OCI-LY3 (cell line): ENCODE results near the gene DKK3.

Source experiments
- EZH2phosphoT487 ChIP-seq: fragments of 200-600 bp; shearing (Covaris generic); IDR thresholded peaks from 2 replicates; pipeline ENCODE4 v1.6.1; 2018; ENCODE audit warnings: antibody characterized with exemption, mixed run types, low read depth
- TF ChIP-seq, protein P1 (sequence below): fragments of 200-600, 300-600 bp; sonication (generic); IDR thresholded peaks from 2 replicates; pipeline ENCODE4 v1.5.1; 2014; ENCODE audit warnings: antibody characterized with exemption, low read length, low read depth

DNA sequence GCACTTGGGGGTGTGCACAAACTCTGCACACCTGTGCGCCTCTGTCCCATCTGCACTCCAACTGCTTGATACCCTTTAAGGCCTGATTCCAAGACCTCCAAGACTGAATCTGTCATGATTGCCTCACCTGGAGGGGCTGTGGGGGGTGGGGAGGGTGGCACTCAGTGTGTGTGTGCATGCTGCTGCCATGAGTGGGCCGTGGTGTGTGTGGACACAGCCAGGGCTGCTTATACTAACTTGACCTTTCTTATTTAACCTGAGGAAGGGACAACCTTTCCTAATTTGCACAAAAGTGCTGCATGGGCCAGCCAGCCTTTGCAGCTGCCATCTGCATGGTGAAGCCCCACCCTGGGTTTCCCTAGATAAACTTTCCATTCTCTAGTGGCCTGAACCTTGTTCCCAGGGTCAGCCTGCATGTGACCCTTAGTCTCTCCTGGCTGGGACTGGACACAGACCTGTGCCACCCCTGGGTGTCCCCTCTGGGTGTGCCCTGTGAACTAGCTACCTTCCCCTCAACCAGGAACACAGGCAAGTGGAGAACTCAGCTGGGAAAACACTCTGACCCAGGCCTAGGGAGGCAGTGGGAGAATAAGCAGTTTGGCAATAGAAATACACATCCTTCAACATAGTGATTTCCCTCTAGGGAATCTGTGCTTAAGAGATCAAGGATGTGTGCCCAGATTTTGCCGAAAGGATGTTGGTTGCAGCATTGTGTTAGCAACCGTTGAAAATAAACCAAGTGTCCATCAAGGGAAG is 45.4 kb upstream of the DKK3 start:
- TF ChIP-seq, protein P1, sequence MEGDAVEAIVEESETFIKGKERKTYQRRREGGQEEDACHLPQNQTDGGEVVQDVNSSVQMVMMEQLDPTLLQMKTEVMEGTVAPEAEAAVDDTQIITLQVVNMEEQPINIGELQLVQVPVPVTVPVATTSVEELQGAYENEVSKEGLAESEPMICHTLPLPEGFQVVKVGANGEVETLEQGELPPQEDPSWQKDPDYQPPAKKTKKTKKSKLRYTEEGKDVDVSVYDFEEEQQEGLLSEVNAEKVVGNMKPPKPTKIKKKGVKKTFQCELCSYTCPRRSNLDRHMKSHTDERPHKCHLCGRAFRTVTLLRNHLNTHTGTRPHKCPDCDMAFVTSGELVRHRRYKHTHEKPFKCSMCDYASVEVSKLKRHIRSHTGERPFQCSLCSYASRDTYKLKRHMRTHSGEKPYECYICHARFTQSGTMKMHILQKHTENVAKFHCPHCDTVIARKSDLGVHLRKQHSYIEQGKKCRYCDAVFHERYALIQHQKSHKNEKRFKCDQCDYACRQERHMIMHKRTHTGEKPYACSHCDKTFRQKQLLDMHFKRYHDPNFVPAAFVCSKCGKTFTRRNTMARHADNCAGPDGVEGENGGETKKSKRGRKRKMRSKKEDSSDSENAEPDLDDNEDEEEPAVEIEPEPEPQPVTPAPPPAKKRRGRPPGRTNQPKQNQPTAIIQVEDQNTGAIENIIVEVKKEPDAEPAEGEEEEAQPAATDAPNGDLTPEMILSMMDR: no peak
- no peak for TF ChIP-seq EZH2phosphoT487
